ENCODE data around the gene SNAP29.

- TF ChIP-seq CTCF (IDR thresholded peaks at IDR 0.05): no peak
- no peak for TF ChIP-seq ZFX (IDR thresholded peaks at IDR 0.05; ENCODE audit: borderline replicate concordance)
These were observed 75.1 kb downstream of the SNAP29 start for GRCh38 chr22:20933910-20934309.
